ENCODE measurements around the gene TBCE. TPM values are rescaled to one million over a fixed set of nuclear protein-coding genes. Genes with fewer than 3 reads are reported as not detected.

The TBCE gene
- total RNA-seq, 1 experiment from 2014 or later, result 20.8 TPM

GRCh38 chr1:235425357-235425756 is 58.1 kb downstream of the TBCE start:
- Histone ChIP-seq H2AFZ (ENCODE audit: low read depth, low read length, poor library complexity, severe bottlenecking) (no peak overlapping the region), H3K27ac (ENCODE audit: low read depth, low read length) (no peak overlapping the region), H3K36me3 (ENCODE audit: control insufficient read depth in 1 of 2, insufficient read depth in 2 of 2, low read length in 2 of 2) (no peaks in the 10 kb centered on the region), H4K20me1 (ENCODE audit: insufficient read depth) (no peaks in the 10 kb centered on the region), H3K4me3 (replicated peaks in 1 of 2; ENCODE audit: low read depth in 1 of 2, low read length in 2 of 2) (no peak overlapping the region), H3K27me3 (ENCODE audit: insufficient read depth, low read length) (no peaks in the 10 kb centered on the region), H3K4me2 (ENCODE audit: low read length) (no peak overlapping the region), H3K9me3 (ENCODE audit: control insufficient read depth in 1 of 2, insufficient read depth in 1 of 2, low read depth in 1 of 2, low read length in 2 of 2) (no peaks in the 10 kb centered on the region), H3K4me1 (ENCODE audit: control insufficient read depth in 1 of 2, insufficient read depth in 2 of 2, low read length in 2 of 2) (peaks cover 20 to 23% of the 10 kb centered on the region in 2 experiments), H3K9me2 (ENCODE audit: insufficient read depth) (no peaks in the 10 kb centered on the region), H3K79me2 (ENCODE audit: insufficient read depth, low read length) (no peaks in the 10 kb centered on the region; the same call in 1 of the 2 replicates), H3K9ac (ENCODE audit: low read length) (no peak overlapping the region)
- TF ChIP-seq EGR1 (IDR thresholded peaks at IDR 0.05; ENCODE audit: low read depth) (no peak), YY1 (IDR thresholded peaks at IDR 0.05; ENCODE audit: extremely low read depth, insufficient replicate concordance, low read depth, low read length) (no peak), POLR2A (IDR thresholded peaks at IDR 0.05; ENCODE audit: borderline replicate concordance, extremely low read depth, insufficient read depth, insufficient read length) (no peak), ELF1 (IDR thresholded peaks at IDR 0.05; ENCODE audit: borderline replicate concordance, low read depth) (no peak), MAX (IDR thresholded peaks at IDR 0.05) (no peak), REST (IDR thresholded peaks at IDR 0.05; ENCODE audit: low read depth) (no peak), EZH2phosphoT487 (IDR thresholded peaks at IDR 0.05; ENCODE audit: borderline replicate concordance) (no peak), CEBPB (IDR thresholded peaks at IDR 0.05; ENCODE audit: low read depth) (no peak), CBX3 (IDR thresholded peaks at IDR 0.05; ENCODE audit: low read depth) (no peak), FOSL1 (IDR thresholded peaks at IDR 0.05; ENCODE audit: low read depth) (no peak)
- intact Hi-C loops (cut with micrococcal nuclease), result no loop called here
- DNase-seq (ENCODE audit: low read depth, low spot score), result no peak
- RAD21 ChIA-PET (ENCODE audit: low non-redundant PET in 1 of 2, low total read pairs in 2 of 2, uncharacterized antibody in 2 of 2, unreplicated experiment in 2 of 2), result no interaction called here
- BruUV-seq (replicated peaks), result no TSS peak
- CTCF ChIA-PET, result interaction anchor here (1.5 kb wide), 1 partner anchor 10 kb away, joined by 4 read pairs; no protein-coding TSS in a partner anchor
- POLR2A ChIA-PET, result no interaction called here
- no peak for ATAC-seq

Measured in HCT116 (cell line).